Natural killer cell treated with Interleukin-12 subunit alpha and Interleukin-12 subunit beta and Interleukin-15 and Interleukin-18, amount 100 ng/mL, for 72 hours (primary cell): ENCODE measurements around the gene ADRA2C. TPM values are rescaled to one million over a fixed set of nuclear protein-coding genes. Genes with fewer than 3 reads are reported as not detected.

Source experiments
- ATAC-seq, 2 donors: fragments of 150-1000 bp; cut with Tn5 transposase in 1 of 2; sonication (Bioruptor Pico), chemical (Tn5 transposase) in 1 of 2; 2 replicates each; pipeline ENCODE4 v1.10.0; 2021
- DNase-seq: peaks from one replicate; pipeline ENCODE4 v3.0.0; 2022; ENCODE audit warnings: low spot score
- H3K27ac Mint-ChIP-seq, 2 donors: 1 replicate in 1 of 2; 2 replicates in 1 of 2; pipeline ENCODE4 v1.8.0; 2022; ENCODE audit warnings: mixed read lengths in 2 of 2, mild to moderate bottlenecking in 1 of 2, moderate library complexity in 1 of 2
- H3K27me3 Mint-ChIP-seq, 2 donors: 1 replicate in 1 of 2; 2 replicates in 1 of 2; pipeline ENCODE4 v1.8.0; 2022; ENCODE audit warnings: mixed read lengths in 2 of 2
- H3K36me3 Mint-ChIP-seq: one replicate; pipeline ENCODE4 v1.8.0; 2022; ENCODE audit warnings: mixed read lengths
- H3K4me1 Mint-ChIP-seq, 2 donors: 1 replicate in 1 of 2; 2 replicates in 1 of 2; pipeline ENCODE4 v1.8.0; 2022; ENCODE audit warnings: low read depth in 2 of 2, mixed read lengths in 2 of 2, mild to moderate bottlenecking in 1 of 2
- H3K4me3 Mint-ChIP-seq: one replicate; pipeline ENCODE4 v1.8.0; 2022; ENCODE audit warnings: mixed read lengths
- H3K9me3 Mint-ChIP-seq: 2 replicates; pipeline ENCODE4 v1.8.0; 2022; ENCODE audit warnings: mixed read lengths
- total RNA-seq, 2 donors: library from RNA; stranded (reverse); gene quantifications; one replicate each; pipeline ENCODE4 v1.2.3, GENCODE V29; 2022

ADRA2C gene
- total RNA-seq, 2 donors from 2014 or later: not detected

GRCh38 chr4:3756343-3757059 is 9.7 kb upstream of the ADRA2C start:
- ATAC-seq (no peak), DNase-seq (no peak)
- Mint-ChIP-seq H3K4me1 (no peaks in the 10 kb centered on the region), H3K4me3 (no peak overlapping the region), H3K9me3 (no peaks in the 10 kb centered on the region), H3K36me3 (no peaks in the 10 kb centered on the region), H3K27me3 (peaks cover 17% of the 10 kb centered on the region in 2 donors), H3K27ac (no peak overlapping the region)

GRCh38 chr4:3759236-3759635 is 6.9 kb upstream of the ADRA2C start:
- Mint-ChIP-seq H3K27ac (no peak overlapping the region), H3K36me3 (no peaks in the 10 kb centered on the region), H3K4me3 (no peak overlapping the region), H3K4me1 (no peaks in the 10 kb centered on the region), H3K9me3 (no peaks in the 10 kb centered on the region), H3K27me3 (peaks cover 13 to 17% of the 10 kb centered on the region in 2 donors)
- DNase-seq (no peak), ATAC-seq (no peak)

- Mint-ChIP-seq H3K27ac (no peak overlapping the region), H3K27me3 (peaks cover 2 to 8% of the 10 kb centered on the region in 2 donors), H3K4me1 (no peaks in the 10 kb centered on the region), H3K36me3 (no peaks in the 10 kb centered on the region), H3K9me3 (no peaks in the 10 kb centered on the region), H3K4me3 (no peak overlapping the region)
- DNase-seq: no peak
- no peak for ATAC-seq
Observed at GRCh38 chr4:3760346-3760745, 5.8 kb upstream of the ADRA2C start.

- H3K27me3 Mint-ChIP-seq: peaks cover 0 to 7% of the 10 kb centered on the region in 2 donors
- H3K4me1 Mint-ChIP-seq: no peaks in the 10 kb centered on the region
- H3K9me3 Mint-ChIP-seq: no peaks in the 10 kb centered on the region
- H3K36me3 Mint-ChIP-seq: no peaks in the 10 kb centered on the region
- ATAC-seq (no peak), DNase-seq (no peak)
- H3K27ac Mint-ChIP-seq: no peak overlapping the region
- H3K4me3 Mint-ChIP-seq: no peak overlapping the region
Observed at GRCh38 chr4:3760841-3761240, 5.3 kb upstream of the ADRA2C start.

GRCh38 chr4:3762264-3762663 is 3.9 kb upstream of the ADRA2C start:
- Mint-ChIP-seq H3K27me3 (peaks cover 0 to 10% of the 10 kb centered on the region in 2 donors), H3K4me3 (no peak overlapping the region), H3K4me1 (peaks cover 0 to 5% of the 10 kb centered on the region in 2 donors), H3K9me3 (no peaks in the 10 kb centered on the region), H3K27ac (no peak overlapping the region), H3K36me3 (no peaks in the 10 kb centered on the region)
- ATAC-seq (no peak), DNase-seq (no peak)

GRCh38 chr4:3762753-3763549 is 3.2 kb upstream of the ADRA2C start:
- H3K27ac Mint-ChIP-seq: no peak overlapping the region
- H3K27me3 Mint-ChIP-seq: peaks cover 7 to 13% of the 10 kb centered on the region in 2 donors
- no peaks in the 10 kb centered on the region for H3K36me3 Mint-ChIP-seq
- no peak for DNase-seq
- H3K4me1 Mint-ChIP-seq: peaks cover 0 to 7% of the 10 kb centered on the region in 2 donors
- no peaks in the 10 kb centered on the region for H3K9me3 Mint-ChIP-seq
- H3K4me3 Mint-ChIP-seq: no peak overlapping the region
- no peak for ATAC-seq

- DNase-seq (no peak), ATAC-seq (peak; percentile 5 to 41)
- H3K9me3 Mint-ChIP-seq: no peaks in the 10 kb centered on the region
- no peak overlapping the region for H3K27ac Mint-ChIP-seq
- no peaks in the 10 kb centered on the region for H3K36me3 Mint-ChIP-seq
- H3K4me3 Mint-ChIP-seq: no peak overlapping the region
- peaks cover 0 to 7% of the 10 kb centered on the region in 2 donors for H3K4me1 Mint-ChIP-seq
- H3K27me3 Mint-ChIP-seq: peaks cover 7 to 12% of the 10 kb centered on the region in 2 donors
Observed at GRCh38 chr4:3765271-3766035, 732 bp upstream of the ADRA2C start.

- Mint-ChIP-seq H3K27ac (no peak overlapping the region), H3K4me3 (peak overlapping the region; percentile 27), H3K27me3 (peaks cover 7 to 13% of the 10 kb centered on the region in 2 donors), H3K4me1 (peaks cover 0 to 7% of the 10 kb centered on the region in 2 donors), H3K36me3 (no peaks in the 10 kb centered on the region), H3K9me3 (no peaks in the 10 kb centered on the region)
- no peak for ATAC-seq
- DNase-seq: no peak
Observed at GRCh38 chr4:3766785-3767569, 792 bp downstream of the ADRA2C start.

GRCh38 chr4:3767570-3768288 is 1.5 kb downstream of the ADRA2C start:
- no peaks in the 10 kb centered on the region for H3K36me3 Mint-ChIP-seq
- peaks cover 7 to 13% of the 10 kb centered on the region in 2 donors for H3K27me3 Mint-ChIP-seq
- H3K4me3 Mint-ChIP-seq: peak overlapping the region; percentile 53
- ATAC-seq (no peak), DNase-seq (no peak)
- H3K27ac Mint-ChIP-seq: no peak overlapping the region
- no peaks in the 10 kb centered on the region for H3K9me3 Mint-ChIP-seq
- H3K4me1 Mint-ChIP-seq: peaks cover 0 to 7% of the 10 kb centered on the region in 2 donors

GRCh38 chr4:3768842-3769641 is 2.9 kb downstream of the ADRA2C start:
- DNase-seq (no peak), ATAC-seq (no peak)
- Mint-ChIP-seq H3K27ac (no peak overlapping the region), H3K27me3 (peaks cover 7 to 10% of the 10 kb centered on the region in 2 donors), H3K9me3 (no peaks in the 10 kb centered on the region), H3K36me3 (no peaks in the 10 kb centered on the region), H3K4me1 (peaks cover 0 to 7% of the 10 kb centered on the region in 2 donors), H3K4me3 (no peak overlapping the region)

- Mint-ChIP-seq H3K9me3 (no peaks in the 10 kb centered on the region), H3K27me3 (peaks cover 7 to 11% of the 10 kb centered on the region in 2 donors), H3K4me1 (peaks cover 0 to 7% of the 10 kb centered on the region in 2 donors), H3K27ac (no peak overlapping the region), H3K4me3 (no peak overlapping the region), H3K36me3 (no peaks in the 10 kb centered on the region)
- no peak for ATAC-seq
- DNase-seq: no peak
Observed at GRCh38 chr4:3769642-3770184, 3.5 kb downstream of the ADRA2C start.
